Activated effector memory CD4-positive, alpha-beta T cell treated with Interleukin-2 at 50 U/mL for 16 hours (primary cell): ENCODE data around the gene NAXE.
"Not testable (repeated sequence)": the region's sequence is repeated elsewhere in the genome, so short reads cannot be mapped to it uniquely, and the experiment has no call there.

Source experiments
- DNase-seq: peaks from one replicate; pipeline ENCODE4 v3.0.0-alpha.2; 2020

Gene NAXE

GRCh38 chr1:156594190-156594589 is 2.6 kb downstream of the NAXE start:
- DNase-seq = no peak

GRCh38 chr1:156595016-156595415 is 3.4 kb downstream of the NAXE start:
- no peak for DNase-seq

GRCh38 chr1:156596426-156596825 is 4.8 kb downstream of the NAXE start:
- no peak for DNase-seq

- DNase-seq = no peak
Observed at GRCh38 chr1:156598125-156598524, 6.5 kb downstream of the NAXE start.

- no peak for DNase-seq
Observed at GRCh38 chr1:156598731-156599432, 7.3 kb downstream of the NAXE start.

- no peak for DNase-seq
Observed at GRCh38 chr1:156599811-156600210, 8.2 kb downstream of the NAXE start.

- no peak for DNase-seq
Observed at GRCh38 chr1:156600733-156601121, 9.2 kb downstream of the NAXE start.

- peak; percentile 70 for DNase-seq
Observed at GRCh38 chr1:156601122-156601830, 9.7 kb downstream of the NAXE start, which contains the start of gene GPATCH4. Gene GPATCH4 (minus strand): TSS chr1:156601479.

- no peak for DNase-seq
Observed at GRCh38 chr1:156601892-156602291, 10.3 kb downstream of the NAXE start.

GRCh38 chr1:156602557-156602993 is 11.0 kb downstream of the NAXE start:
- DNase-seq = no peak

GRCh38 chr1:156607344-156607743 is 15.8 kb downstream of the NAXE start:
- not testable (repeated sequence) for DNase-seq

- peak; percentile 34 for DNase-seq
Observed at GRCh38 chr1:156608036-156608674, 16.6 kb downstream of the NAXE start.

GRCh38 chr1:156608981-156609380 is 17.4 kb downstream of the NAXE start:
- DNase-seq = peak; percentile 33

- not testable (repeated sequence) for DNase-seq
Observed at GRCh38 chr1:156610072-156610471, 18.5 kb downstream of the NAXE start.

- no peak for DNase-seq
Observed at GRCh38 chr1:156612666-156613065, 21.1 kb downstream of the NAXE start.

- DNase-seq = no peak
Observed at GRCh38 chr1:156615946-156616345, 24.4 kb downstream of the NAXE start.

- DNase-seq = no peak
Observed at GRCh38 chr1:156616463-156616862, 24.9 kb downstream of the NAXE start.

GRCh38 chr1:156618853-156619581 is 27.4 kb downstream of the NAXE start, which contains the start of gene HAPLN2:
Gene HAPLN2 (plus strand): TSS chr1:156619415. CDS start chr1:156623491, 4,076 bp downstream.
- no peak for DNase-seq

- no peak for DNase-seq
Observed at GRCh38 chr1:156619582-156619955, 28.0 kb downstream of the NAXE start.

GRCh38 chr1:156622581-156623297 is 31.2 kb downstream of the NAXE start:
- DNase-seq = no peak

GRCh38 chr1:156623946-156624813 is 32.6 kb downstream of the NAXE start:
- DNase-seq = no peak
